ENCODE results near the gene RTTN. TPM values are rescaled to one million over a fixed set of nuclear protein-coding genes. Genes with fewer than 3 reads are reported as not detected.
A peak's percentile ranks its signal among the peaks of the same experiment; 100 is the strongest.

The RTTN gene
- total and polyA plus RNA-seq, 2 of the 4 experiments (the other 2 are of a cell fraction), result 5.8 to 19.9 TPM

DNA sequence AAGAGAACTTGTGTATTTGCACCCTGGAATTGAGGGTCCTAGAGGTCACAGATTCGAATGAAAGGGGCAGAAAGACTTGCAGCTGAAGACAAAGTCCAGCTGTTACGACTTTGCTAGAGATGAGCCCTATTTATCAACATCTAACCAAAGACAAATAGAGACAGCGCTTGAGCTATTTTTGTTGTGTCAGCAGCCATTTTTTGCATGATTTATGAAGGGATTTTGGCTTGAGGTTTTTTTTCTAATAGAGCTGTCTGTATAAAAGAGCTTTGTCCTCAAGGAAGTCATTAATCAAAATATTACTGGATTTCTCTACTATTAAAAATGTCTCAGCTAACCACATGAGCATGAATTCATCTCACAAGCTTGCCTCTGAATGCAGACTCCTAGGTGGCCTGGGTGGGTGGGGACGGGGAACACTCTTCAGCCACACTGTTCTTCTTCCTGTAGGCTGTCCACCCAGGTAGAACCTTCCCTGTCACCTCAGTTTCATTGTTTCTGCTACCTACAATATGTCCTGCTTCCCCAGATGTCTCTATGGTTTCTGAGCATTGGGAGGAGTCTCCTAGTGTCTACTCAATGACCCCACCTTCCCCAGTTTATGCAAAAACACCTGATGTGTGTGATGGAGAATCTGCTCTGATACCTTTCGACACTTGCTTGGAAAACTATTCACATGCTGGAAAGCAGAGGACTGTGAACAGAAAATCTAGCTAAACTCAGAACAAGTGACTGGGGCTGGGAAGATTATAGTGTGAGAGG lies 250.6 kb downstream of the RTTN start:
- Histone ChIP-seq H3K36me3 (ENCODE audit: control insufficient read depth, insufficient read depth, low read length) (no peaks in the 10 kb centered on the region), H4K91ac (ENCODE audit: insufficient read depth, low read depth, low read length) (no peak overlapping the region), H4K8ac (ENCODE audit: low read depth in 2 of 2, low read length in 2 of 2) (no peak overlapping the region), H3K27ac (ENCODE audit: insufficient read depth, low read length) (no peak overlapping the region), H2BK120ac (ENCODE audit: low read depth, low read length) (no peak overlapping the region; the same call in 1 of the 2 replicates), H2BK5ac (ENCODE audit: low read depth, low read length, poor library complexity, severe bottlenecking) (no peak overlapping the region), H3K4me3 (ENCODE audit: insufficient read depth, low read depth, low read length) (no peak overlapping the region), H3K9ac (ENCODE audit: low read depth, low read length) (no peak overlapping the region), H2AK5ac (ENCODE audit: low read depth, low read length) (no peak overlapping the region), H3K79me1 (ENCODE audit: low read depth in 1 of 2, low read length in 2 of 2) (no peaks in the 10 kb centered on the region), H3K27me3 (ENCODE audit: control insufficient read depth, insufficient read depth, low read length) (no peaks in the 10 kb centered on the region), H3K4ac (ENCODE audit: low read depth, low read length) (no peak overlapping the region), H2BK15ac (ENCODE audit: low read depth, low read length) (no peak overlapping the region), H3K9me3 (ENCODE audit: control insufficient read depth, insufficient read depth, low read length) (no peaks in the 10 kb centered on the region), H3K23ac (ENCODE audit: low read depth, low read length) (no peak overlapping the region; the same call in 1 of the 2 replicates), H3K18ac (ENCODE audit: low read depth, low read length) (no peak overlapping the region), H4K5ac (ENCODE audit: low read depth, low read length) (no peak overlapping the region), H3K4me2 (ENCODE audit: low read depth, low read length) (no peak overlapping the region), H4K20me1 (ENCODE audit: insufficient read depth, low read length) (no peaks in the 10 kb centered on the region), H3K56ac (ENCODE audit: extremely low read depth, insufficient read depth, low read length) (no peak overlapping the region), H3K14ac (replicated peaks; ENCODE audit: low read depth, low read length) (0 out of 2 replicates have a peak overlapping the region, but pooled peaks have one; percentile 29), H2BK20ac (ENCODE audit: low read depth, low read length) (no peak overlapping the region), H3K9me1 (ENCODE audit: insufficient read depth, low read length) (peaks cover 6% of the 10 kb centered on the region), H2AK9ac (replicated peaks; ENCODE audit: low read depth, low read length, poor library complexity) (no peak overlapping the region), H3K4me1 (ENCODE audit: control insufficient read depth, insufficient read depth, low read length) (peaks cover 5% of the 10 kb centered on the region), H2AFZ (replicated peaks; ENCODE audit: low read length, poor library complexity) (no peak overlapping the region)
- dilution Hi-C loops (cut with HindIII; ENCODE audit: low sequenced_read_pairs, unreplicated experiment) (no loop called here), intact Hi-C loops (cut with micrococcal nuclease) (no loop called here), in situ Hi-C loops (cut with MboI; ENCODE audit: low sequenced_read_pairs) (no loop called here)
- no CpG with 5 or more reads among the region's 5 CpGs for WGBS, 2 experiments (ENCODE audit: extremely low coverage in 2 of 2, insufficient read length in 1 of 2)
- ChIA-PET POLR2A (ENCODE audit: unreplicated experiment) (interaction anchor here (0.5 kb wide), 1 partner anchor 33 kb away, joined by 3 read pairs; no protein-coding TSS in a partner anchor), CTCF (interaction anchor here (0.6 kb wide), 1 partner anchor 106 kb away, joined by 3 read pairs; no protein-coding TSS in a partner anchor)
- ATAC-seq (ENCODE audit: low read depth), result no peak
- DNase-seq, result no peak
- no TSS peak for BruUV-seq (replicated peaks)
- no peak for TF ChIP-seq CHD1 (IDR thresholded peaks at IDR 0.05; ENCODE audit: low read depth, low read length)
- no peak for TF ChIP-seq RFX5 (IDR thresholded peaks at IDR 0.05; ENCODE audit: low read depth, low read length)
- no peak for TF ChIP-seq RCOR1 (IDR thresholded peaks at IDR 0.05; ENCODE audit: insufficient replicate concordance, low read length)
- TF ChIP-seq MXI1 (IDR thresholded peaks at IDR 0.05; ENCODE audit: borderline replicate concordance, low read depth, low read length), result no peak
- TF ChIP-seq NFE2L2 (IDR thresholded peaks at IDR 0.05; ENCODE audit: low read depth, low read length), result no peak
- no peak for TF ChIP-seq CEBPB (IDR thresholded peaks at IDR 0.05; ENCODE audit: low read depth, low read length)
- TF ChIP-seq, protein P1, sequence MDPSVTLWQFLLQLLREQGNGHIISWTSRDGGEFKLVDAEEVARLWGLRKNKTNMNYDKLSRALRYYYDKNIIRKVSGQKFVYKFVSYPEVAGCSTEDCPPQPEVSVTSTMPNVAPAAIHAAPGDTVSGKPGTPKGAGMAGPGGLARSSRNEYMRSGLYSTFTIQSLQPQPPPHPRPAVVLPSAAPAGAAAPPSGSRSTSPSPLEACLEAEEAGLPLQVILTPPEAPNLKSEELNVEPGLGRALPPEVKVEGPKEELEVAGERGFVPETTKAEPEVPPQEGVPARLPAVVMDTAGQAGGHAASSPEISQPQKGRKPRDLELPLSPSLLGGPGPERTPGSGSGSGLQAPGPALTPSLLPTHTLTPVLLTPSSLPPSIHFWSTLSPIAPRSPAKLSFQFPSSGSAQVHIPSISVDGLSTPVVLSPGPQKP (IDR thresholded peaks at IDR 0.05; ENCODE audit: borderline replicate concordance, low read depth, low read length), result no peak
- TF ChIP-seq USF2 (IDR thresholded peaks at IDR 0.05; ENCODE audit: low read depth, low read length), result no peak
- no peak for TF ChIP-seq MAFK (IDR thresholded peaks at IDR 0.05; ENCODE audit: low read depth, low read length)
- TF ChIP-seq MAZ (IDR thresholded peaks at IDR 0.05; ENCODE audit: borderline replicate concordance, low read depth, low read length), result no peak
- TF ChIP-seq BHLHE40 (IDR thresholded peaks at IDR 0.05; ENCODE audit: low read depth, low read length), result no peak
- TF ChIP-seq POLR2A (IDR thresholded peaks at IDR 0.05; ENCODE audit: low read depth, low read length), result no peak
- no peak for TF ChIP-seq SMC3 (IDR thresholded peaks at IDR 0.05; ENCODE audit: low read depth, low read length)
- no peak for TF ChIP-seq FOS (IDR thresholded peaks at IDR 0.05; ENCODE audit: low read depth, low read length)
- TF ChIP-seq, protein P2, sequence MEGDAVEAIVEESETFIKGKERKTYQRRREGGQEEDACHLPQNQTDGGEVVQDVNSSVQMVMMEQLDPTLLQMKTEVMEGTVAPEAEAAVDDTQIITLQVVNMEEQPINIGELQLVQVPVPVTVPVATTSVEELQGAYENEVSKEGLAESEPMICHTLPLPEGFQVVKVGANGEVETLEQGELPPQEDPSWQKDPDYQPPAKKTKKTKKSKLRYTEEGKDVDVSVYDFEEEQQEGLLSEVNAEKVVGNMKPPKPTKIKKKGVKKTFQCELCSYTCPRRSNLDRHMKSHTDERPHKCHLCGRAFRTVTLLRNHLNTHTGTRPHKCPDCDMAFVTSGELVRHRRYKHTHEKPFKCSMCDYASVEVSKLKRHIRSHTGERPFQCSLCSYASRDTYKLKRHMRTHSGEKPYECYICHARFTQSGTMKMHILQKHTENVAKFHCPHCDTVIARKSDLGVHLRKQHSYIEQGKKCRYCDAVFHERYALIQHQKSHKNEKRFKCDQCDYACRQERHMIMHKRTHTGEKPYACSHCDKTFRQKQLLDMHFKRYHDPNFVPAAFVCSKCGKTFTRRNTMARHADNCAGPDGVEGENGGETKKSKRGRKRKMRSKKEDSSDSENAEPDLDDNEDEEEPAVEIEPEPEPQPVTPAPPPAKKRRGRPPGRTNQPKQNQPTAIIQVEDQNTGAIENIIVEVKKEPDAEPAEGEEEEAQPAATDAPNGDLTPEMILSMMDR (conservative IDR thresholded peaks at IDR 0.05; ENCODE audit: low read depth, low read length), result no peak
